HepG2 (cell line): ENCODE measurements around the gene MALRD1. TPM values are rescaled to one million over a fixed set of nuclear protein-coding genes. Genes with fewer than 3 reads are reported as not detected.

Experiments used
- ATAC-seq: fragments of 200-7000 bp; cut with Tn5 transposase; 3 replicates; pipeline ENCODE4 v1.9.1; 2020; ENCODE audit warnings: mild to moderate bottlenecking, moderate library complexity
- BruUV-seq: library from RNA; stranded (reverse); fragments of 400-500 nt; replicated peaks from 2 replicates; lab custom pipeline; 2021; lab: Mats Ljungman, UMichigan
- CTCF ChIA-PET: fragments of 300-600 bp; formaldehyde crosslinking; extraction: SDS; loops from one replicate; lab custom pipeline; 2021; ENCODE audit warnings: low total read pairs, inconsistent platforms, low intra/inter-chr PET ratio; lab: Yijun Ruan, JAX
- POLR2A ChIA-PET: fragments of 350-600 bp; sonication (Branson Sonifier 250); formaldehyde crosslinking; loops from one replicate; lab custom pipeline; 2020; ENCODE audit warnings: antibody characterized with exemption, inconsistent platforms; lab: Yijun Ruan, JAX
- DNase-seq: peaks from one replicate; pipeline ENCODE4 v3.0.0-alpha.2; 2015; ENCODE audit warnings: low spot score
- FAIRE-seq: peaks from 3 replicates; lab custom pipeline; 2011; peaks lifted over from hg19 to GRCh38; lab: Jason Lieb, UNC
- H2AFZ ChIP-seq: one replicate; pipeline ENCODE4 v1.6.1; 2011; ENCODE audit warnings: low read length, inconsistent platforms
- H3K27ac ChIP-seq: fragments of 300-600 bp; 3 replicates; pipeline ENCODE4 v1.8.0; 2011; ENCODE audit warnings: mixed run types, mild to moderate bottlenecking, mixed read lengths, low read length, inconsistent platforms; ENCODE audit not compliant: insufficient read depth; ENCODE audit errors: extremely low read length
- H3K27me3 ChIP-seq, 2 experiments: fragments of 200-600 bp in 1 of 2; 2 replicates in 1 of 2; 3 replicates in 1 of 2; pipeline versions ENCODE4 v1.6.0 to v1.8.0; 2011; ENCODE audit warnings: low read length in 2 of 2, mild to moderate bottlenecking in 2 of 2, moderate library complexity in 2 of 2, inconsistent platforms in 1 of 2; ENCODE audit not compliant: insufficient read depth in 2 of 2, control insufficient read depth in 1 of 2
- H3K36me3 ChIP-seq, 2 experiments: fragments of 200-600 bp in 1 of 2; replicated peaks in 1 of 2; 2 replicates in 1 of 2; 3 replicates in 1 of 2; pipeline versions ENCODE4 v1.5.1 to v1.8.0; 2011; ENCODE audit warnings: low read length in 2 of 2, inconsistent platforms in 1 of 2; ENCODE audit not compliant: insufficient read depth in 2 of 2, control insufficient read depth in 1 of 2
- H3K4me1 ChIP-seq: 2 replicates; pipeline ENCODE4 v1.5.1; 2012; ENCODE audit warnings: low read length, inconsistent platforms; ENCODE audit not compliant: insufficient read depth
- H3K4me2 ChIP-seq: 2 replicates; pipeline ENCODE4 v1.6.0; 2011; ENCODE audit warnings: low read depth, low read length, inconsistent platforms
- H3K4me3 ChIP-seq, 3 experiments: fragments of 200-600 bp in 1 of 3; sonication (generic), shearing (Covaris generic) in 1 of 3; replicated peaks in 1 of 3; 2 replicates each; pipeline ENCODE4 v1.5.1; 2011 to 2016; ENCODE audit warnings: low read length in 3 of 3, inconsistent platforms in 2 of 3, low read depth in 2 of 3, mild to moderate bottlenecking in 2 of 3, control low read depth in 1 of 3, mixed read lengths in 1 of 3; ENCODE audit not compliant: insufficient read depth in 1 of 3
- H3K79me2 ChIP-seq: one replicate; pipeline ENCODE4 v1.6.1; 2011; ENCODE audit warnings: low read length, inconsistent platforms; ENCODE audit not compliant: insufficient read depth
- H3K9ac ChIP-seq: 2 replicates; pipeline ENCODE4 v1.6.0; 2011; ENCODE audit warnings: mild to moderate bottlenecking, low read depth, low read length, inconsistent platforms; ENCODE audit not compliant: insufficient read depth
- H3K9me3 ChIP-seq: 2 replicates; pipeline ENCODE4 v1.5.1; 2012; ENCODE audit warnings: mild to moderate bottlenecking, low read length
- H4K20me1 ChIP-seq: 2 replicates; pipeline ENCODE4 v1.6.0; 2011; ENCODE audit warnings: inconsistent platforms, mild to moderate bottlenecking, low read length, moderate library complexity; ENCODE audit not compliant: insufficient read depth
- BCLAF1 ChIP-seq: fragments of 450-650 bp; IDR thresholded peaks from 2 replicates; pipeline ENCODE4 v1.6.1; 2017; ENCODE audit warnings: mild to moderate bottlenecking
- CAMTA2 ChIP-seq: sonication (generic); formaldehyde crosslinking; IDR thresholded peaks from 2 replicates; pipeline ENCODE4 v1.4.0; 2020; ENCODE audit warnings: mild to moderate bottlenecking, missing genetic modification reagents, borderline replicate concordance
- CBX1 ChIP-seq: IDR thresholded peaks from one replicate; pipeline ENCODE4 v1.6.1; 2016; ENCODE audit warnings: antibody characterized with exemption, low read depth
- MATR3 ChIP-seq: sonication (generic); formaldehyde crosslinking; IDR thresholded peaks from 2 replicates; pipeline ENCODE4 v1.4.0; 2020; ENCODE audit warnings: missing genetic modification reagents
- MAX ChIP-seq: IDR thresholded peaks from 2 replicates; pipeline ENCODE4 v1.6.1; 2012; ENCODE audit warnings: inconsistent platforms
- PHB2 ChIP-seq: fragments of 450-650 bp; IDR thresholded peaks from 2 replicates; pipeline ENCODE4 v1.6.1; 2018; ENCODE audit not compliant: partially characterized antibody
- ZBTB20 ChIP-seq: sonication (generic); formaldehyde crosslinking; IDR thresholded peaks from 2 replicates; pipeline ENCODE4 v1.8.1; 2023; ENCODE audit warnings: missing genetic modification reagents, low read depth, mild to moderate bottlenecking, borderline replicate concordance
- ZIK1 ChIP-seq: sonication (generic); formaldehyde crosslinking; IDR thresholded peaks from 2 replicates; pipeline ENCODE4 v1.5.0; 2020; ENCODE audit warnings: mild to moderate bottlenecking, low read depth, missing genetic modification reagents, borderline replicate concordance
- ZNF326 ChIP-seq: sonication (generic); formaldehyde crosslinking; IDR thresholded peaks from 2 replicates; pipeline ENCODE4 v1.4.0; 2020; ENCODE audit warnings: missing genetic modification reagents, borderline replicate concordance
- ZNF615 ChIP-seq: sonication (generic); formaldehyde crosslinking; IDR thresholded peaks from 2 replicates; pipeline ENCODE4 v1.5.0; 2020; ENCODE audit warnings: mild to moderate bottlenecking, missing genetic modification reagents, borderline replicate concordance
- ZNF83 ChIP-seq: sonication (generic); formaldehyde crosslinking; IDR thresholded peaks from 2 replicates; pipeline ENCODE4 v1.4.0; 2020; ENCODE audit warnings: missing genetic modification reagents, mild to moderate bottlenecking, borderline replicate concordance
- WGBS: methylation state at CpG from one replicate; pipeline ENCODE4 v1.1.6; 2017; ENCODE audit warnings: low lambda C conversion rate; 5-methylcytosine and 5-hydroxymethylcytosine counted together
- in situ Hi-C: cut with HindIII; loops from 2 replicates; pipeline ENCODE4 v1.10.0; 2017; ENCODE audit warnings: low pct_unique_long_range_greater_than_20kb; ENCODE audit not compliant: extremely low pct_ligation_motif_present
- intact Hi-C: fragments of 100-400 bp; cut with micrococcal nuclease; formaldehyde crosslinking; loops from one replicate; pipeline ENCODE4 v1.10.0; 2022; ENCODE audit not compliant: unreplicated experiment
- polyA plus RNA-seq, 8 experiments: library from polyadenylated mRNA; depleted of rRNA in 3 of 8; stranded (reverse) in 7 of 8; unstranded in 1 of 8; fragments of >200 nt; fragmentation: Illumina TruSeq in 4 of 8; extraction: Trizol in 4 of 8; gene quantifications; 2 replicates each; pipeline versions ENCODE4 v1.2.1 to v1.2.3, GENCODE V29; 2011 to 2016; ENCODE audit warnings: low read depth in 4 of 8, missing spikeins in 1 of 8, mixed read lengths in 1 of 8; ENCODE audit not compliant: insufficient read depth in 1 of 8
- total RNA-seq, 5 experiments: library from RNA; depleted of rRNA; stranded (reverse); fragments of >200 nt; fragmentation: Illumina TruSeq; extraction: Trizol; gene quantifications; 2 replicates each; pipeline ENCODE4 v1.2.3, GENCODE V29; 2016; ENCODE audit warnings: low read depth in 1 of 5
- TF ChIP-seq, protein P1 (sequence below): sonication (generic); formaldehyde crosslinking; IDR thresholded peaks from 2 replicates; pipeline ENCODE4 v1.9.0; 2021; ENCODE audit warnings: missing genetic modification reagents, mild to moderate bottlenecking, borderline replicate concordance

MALRD1 gene
- total and polyA plus RNA-seq, 2 of the 13 experiments (the other 11 are each of a cell fraction or from before 2014, with no cell fraction given): 5.7 to 15.4 TPM

DNA sequence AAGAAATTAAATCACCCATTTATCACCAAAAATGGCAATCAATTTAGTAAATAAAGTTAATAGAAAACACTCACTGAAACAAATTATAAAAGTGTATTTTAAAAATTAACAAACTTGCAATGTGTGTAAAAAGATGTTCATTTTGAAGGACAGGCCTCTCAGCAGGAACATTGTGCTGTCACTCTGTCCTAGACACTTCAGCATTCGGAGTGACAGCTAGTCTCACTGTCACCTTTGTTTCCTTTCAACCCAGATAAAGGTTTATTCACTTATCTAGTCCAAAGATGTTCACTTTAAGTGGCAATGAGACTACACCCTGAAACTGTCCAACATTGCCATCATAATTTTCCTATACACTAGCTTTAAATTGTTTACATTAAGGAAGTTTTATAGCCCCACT is 675.7 kb downstream of the MALRD1 start:
- Histone ChIP-seq H3K9ac (no peak overlapping the region), H2AFZ (no peak overlapping the region), H3K27ac (no peak overlapping the region), H3K4me3 (no peak overlapping the region), H3K4me2 (no peak overlapping the region), H3K4me1 (no peaks in the 10 kb centered on the region), H4K20me1 (no peaks in the 10 kb centered on the region), H3K9me3 (no peaks in the 10 kb centered on the region), H3K27me3 (no peaks in the 10 kb centered on the region; a peak in 1 of 5 replicates), H3K79me2 (no peaks in the 10 kb centered on the region), H3K36me3 (no peaks in the 10 kb centered on the region)
- POLR2A ChIA-PET: no interaction called here
- intact Hi-C loops: no loop called here
- TF ChIP-seq ZNF326 (CRISPR knock-in tag) (no peak), ZNF83 (CRISPR knock-in tag) (no peak), CAMTA2 (CRISPR knock-in tag) (no peak), PHB2 (no peak), MAX (no peak), CBX1 (no peak), ZNF615 (CRISPR knock-in tag) (no peak), ZIK1 (no peak), MATR3 (CRISPR knock-in tag) (no peak), ZBTB20 (no peak), BCLAF1 (no peak)
- TF ChIP-seq, protein P1, sequence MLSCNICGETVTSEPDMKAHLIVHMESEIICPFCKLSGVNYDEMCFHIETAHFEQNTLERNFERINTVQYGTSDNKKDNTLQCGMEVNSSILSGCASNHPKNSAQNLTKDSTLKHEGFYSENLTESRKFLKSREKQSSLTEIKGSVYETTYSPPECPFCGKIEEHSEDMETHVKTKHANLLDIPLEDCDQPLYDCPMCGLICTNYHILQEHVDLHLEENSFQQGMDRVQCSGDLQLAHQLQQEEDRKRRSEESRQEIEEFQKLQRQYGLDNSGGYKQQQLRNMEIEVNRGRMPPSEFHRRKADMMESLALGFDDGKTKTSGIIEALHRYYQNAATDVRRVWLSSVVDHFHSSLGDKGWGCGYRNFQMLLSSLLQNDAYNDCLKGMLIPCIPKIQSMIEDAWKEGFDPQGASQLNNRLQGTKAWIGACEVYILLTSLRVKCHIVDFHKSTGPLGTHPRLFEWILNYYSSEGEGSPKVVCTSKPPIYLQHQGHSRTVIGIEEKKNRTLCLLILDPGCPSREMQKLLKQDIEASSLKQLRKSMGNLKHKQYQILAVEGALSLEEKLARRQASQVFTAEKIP (CRISPR knock-in tag): no peak
- DNase-seq: no peak
- no peak for FAIRE-seq
- BruUV-seq: no TSS peak
- WGBS: 27% methylated on average over 1 of the region's 1 CpG
- ATAC-seq: no peak
- in situ Hi-C loops: no loop called here
- CTCF ChIA-PET: no interaction called here
